SK-N-SH treated with all-trans-retinoic acid at 6 μM for 48 hours (cell line): Measurements from ENCODE around the gene GRID1.

Experiments used
- ARNTL ChIP-seq: fragments of 450-650 bp; formaldehyde crosslinking; IDR thresholded peaks from 2 replicates; pipeline ENCODE4 v1.5.0; 2020; ENCODE audit warnings: low read depth, mild to moderate bottlenecking, moderate library complexity, borderline replicate concordance
- CSDC2 ChIP-seq: fragments of 250-450 bp; sonication (Bioruptor Pico); IDR thresholded peaks from 2 replicates; pipeline ENCODE4 v1.5.0; 2020; ENCODE audit warnings: mild to moderate bottlenecking, moderate library complexity
- GLIS3 ChIP-seq: fragments of 250-450 bp; sonication (Bioruptor Pico); IDR thresholded peaks from 2 replicates; pipeline ENCODE4 v1.5.0; 2020; ENCODE audit warnings: mild to moderate bottlenecking, moderate library complexity
- PATZ1 ChIP-seq: fragments of 250-450 bp; sonication (Bioruptor Pico); IDR thresholded peaks from 2 replicates; pipeline ENCODE4 v1.8.0; 2020; ENCODE audit warnings: mild to moderate bottlenecking, moderate library complexity, borderline replicate concordance
- POU6F1 ChIP-seq: fragments of 250-450 bp; sonication (Bioruptor Pico); IDR thresholded peaks from 2 replicates; pipeline ENCODE4 v1.8.0; 2021; ENCODE audit warnings: low read depth, mild to moderate bottlenecking, moderate library complexity, borderline replicate concordance
- RARB ChIP-seq: fragments of 250-450 bp; sonication (Bioruptor Pico); IDR thresholded peaks from 2 replicates; pipeline ENCODE4 v1.8.0; 2021; ENCODE audit warnings: mild to moderate bottlenecking, moderate library complexity
- TCF4 ChIP-seq: fragments of 250-450 bp; sonication (Bioruptor Pico); IDR thresholded peaks from 2 replicates; pipeline ENCODE4 v1.8.0; 2021; ENCODE audit warnings: mild to moderate bottlenecking, moderate library complexity, borderline replicate concordance
- ZC3H10 ChIP-seq: fragments of 250-450 bp; sonication (Bioruptor Pico); IDR thresholded peaks from 2 replicates; pipeline ENCODE4 v1.5.1; 2021; ENCODE audit warnings: mild to moderate bottlenecking, moderate library complexity
- ZFP3 ChIP-seq: fragments of 250-450 bp; sonication (Bioruptor Pico); IDR thresholded peaks from 2 replicates; pipeline ENCODE4 v1.5.0; 2020; ENCODE audit warnings: mild to moderate bottlenecking, moderate library complexity
- ZNF565 ChIP-seq: fragments of 450-650 bp; formaldehyde crosslinking; conservative IDR thresholded peaks from 2 replicates; pipeline ENCODE4 v1.5.0; 2020; ENCODE audit warnings: low read depth, mild to moderate bottlenecking, moderate library complexity
- ZNF8 ChIP-seq: fragments of 450-650 bp; formaldehyde crosslinking; IDR thresholded peaks from 2 replicates; pipeline ENCODE4 v1.5.0; 2020; ENCODE audit warnings: mild to moderate bottlenecking, moderate library complexity

GRCh38 chr10:85784792-85785191 lies 581.8 kb downstream of the GRID1 start:
- no peak for TF ChIP-seq POU6F1 (CRISPR knock-in tag)
- no peak for TF ChIP-seq ZFP3 (CRISPR knock-in tag)
- TF ChIP-seq ZNF565, result no peak
- TF ChIP-seq RARB (CRISPR knock-in tag), result no peak
- no peak for TF ChIP-seq CSDC2 (CRISPR knock-in tag)
- TF ChIP-seq GLIS3, result no peak
- no peak for TF ChIP-seq PATZ1 (CRISPR knock-in tag)
- no peak for TF ChIP-seq ZNF8
- no peak for TF ChIP-seq ARNTL (CRISPR knock-in tag)
- TF ChIP-seq TCF4, result no peak
- no peak for TF ChIP-seq ZC3H10 (CRISPR knock-in tag)
